ENCODE results near the gene ADAMTS2. TPM values are rescaled to one million over a fixed set of nuclear protein-coding genes. Genes with fewer than 3 reads are reported as not detected.

ADAMTS2 gene
- total and polyA plus RNA-seq, 2 of the 8 experiments (the other 6 are each of a cell fraction or from before 2014, with no cell fraction given): 6.6 to 7.3 TPM

- no peak overlapping the region for H2AK5ac ChIP-seq (ENCODE audit: low read depth, low read length)
Measured at GRCh38 chr5:179210478-179210877, 134.8 kb downstream of the ADAMTS2 start.

More at GRCh38 chr5:179210478-179210877, 134.8 kb downstream of the ADAMTS2 start:
- H3K79me1 ChIP-seq (ENCODE audit: low read depth, low read length): no peaks in the 10 kb centered on the region
- peaks cover 0 to 2% (median 0%) of the 10 kb centered on the region in 4 experiments; a peak in 1 of 7 replicates for H3K4me1 ChIP-seq (replicated peaks in 1 of 4; ENCODE audit: control insufficient read depth in 3 of 4, insufficient read depth in 4 of 4, low read length in 3 of 4)
- no peaks in the 10 kb centered on the region for H3K27me3 ChIP-seq (replicated peaks in 1 of 4; ENCODE audit: control insufficient read depth in 3 of 4, extremely low read depth in 1 of 4, insufficient read depth in 3 of 4, low read length in 3 of 4)
- ChIA-PET POLR2A (ENCODE audit: partially characterized antibody) (no interaction called here), CTCF (ENCODE audit: partially characterized antibody) (interaction anchor here (0.8 to 1.3 kb wide), 3 partner anchors 9 to 51 kb away, joined by 3 read pairs; no protein-coding TSS in a partner anchor)
- no peak overlapping the region; the same call in 1 of the 2 replicates for H4K8ac ChIP-seq (ENCODE audit: extremely low read depth, insufficient read depth, low read length)
- H3K9me3 ChIP-seq (ENCODE audit: insufficient read depth in 2 of 2, low read depth in 1 of 2, low read length in 1 of 2): no peaks in the 10 kb centered on the region
- no peaks in the 10 kb centered on the region for H3K36me3 ChIP-seq (ENCODE audit: control insufficient read depth in 2 of 4, insufficient read depth in 4 of 4, low read length in 3 of 4)
- no peak overlapping the region for H4K91ac ChIP-seq (replicated peaks; ENCODE audit: insufficient read length, low read length)
- no peak overlapping the region for H3K18ac ChIP-seq (ENCODE audit: extremely low read depth, low read length)
- no peak overlapping the region for H2BK15ac ChIP-seq (ENCODE audit: low read length)
- no peak overlapping the region for H3K4ac ChIP-seq (replicated peaks; ENCODE audit: insufficient read length, low read depth, low read length)
- H3K9ac ChIP-seq (replicated peaks in 1 of 4; ENCODE audit: extremely low read depth in 1 of 4, low read depth in 3 of 4, low read length in 3 of 4): no peak overlapping the region
- H3K27ac ChIP-seq (ENCODE audit: low read depth, low read length): no peak overlapping the region
- DNase-seq (ENCODE audit: low read depth in 1 of 2, low spot score in 2 of 2) (no peak), FAIRE-seq (no peak)
- H3K4me2 ChIP-seq (ENCODE audit: insufficient read depth in 1 of 2, low read depth in 2 of 2, low read length in 2 of 2): no peak overlapping the region
- H4K20me1 ChIP-seq (replicated peaks in 1 of 2; ENCODE audit: control insufficient read depth in 1 of 2, insufficient read depth in 2 of 2, low read length in 2 of 2): peaks cover 0 to 3% of the 10 kb centered on the region in 2 experiments
- H2BK5ac ChIP-seq (ENCODE audit: low read depth, low read length): no peak overlapping the region
- WGBS, 2 experiments (ENCODE audit: extremely low coverage in 1 of 2, insufficient coverage in 1 of 2, insufficient read length in 1 of 2, insufficient replicate concordance in 2 of 2, low coverage in 1 of 2, low lambda C conversion rate in 2 of 2, missing lambda C conversion rate in 1 of 2): 92% methylated on average over 6 of the region's 6 CpGs; no CpG with 5 or more reads in 1 of the 2 experiments
- H3K56ac ChIP-seq (replicated peaks; ENCODE audit: insufficient read length, low read depth, low read length): no peak overlapping the region
- no peak overlapping the region for H2AFZ ChIP-seq (ENCODE audit: low read length)
- no peak overlapping the region for H2BK120ac ChIP-seq (replicated peaks; ENCODE audit: low read depth, low read length)
- H2BK20ac ChIP-seq (ENCODE audit: low read length): no peak overlapping the region
- no peaks in the 10 kb centered on the region for H3K23me2 ChIP-seq (ENCODE audit: low read depth, low read length)
- H3K23ac ChIP-seq (ENCODE audit: insufficient read length): no peak overlapping the region
- H2BK12ac ChIP-seq (ENCODE audit: low read depth, low read length): no peak overlapping the region
- no peak overlapping the region for H4K5ac ChIP-seq (ENCODE audit: insufficient read length, low read depth, low read length)
- no peaks in the 10 kb centered on the region for H3K79me2 ChIP-seq (ENCODE audit: control insufficient read depth in 1 of 2, insufficient read depth in 2 of 2, low read length in 2 of 2)
- H3K14ac ChIP-seq (ENCODE audit: insufficient read length): no peak overlapping the region
- TF ChIP-seq TCF12 (IDR thresholded peaks at IDR 0.05; ENCODE audit: low read depth, low read length) (no peak), CHD1 (IDR thresholded peaks at IDR 0.05; ENCODE audit: low read depth, low read length) (no peak), RAD21 (IDR thresholded peaks at IDR 0.05 in 1 of 2, conservative IDR thresholded peaks at IDR 0.05 in 1 of 2; ENCODE audit: low read depth in 2 of 2, low read length in 2 of 2) (no peak), HDAC2 (IDR thresholded peaks at IDR 0.05; ENCODE audit: borderline replicate concordance in 1 of 2, low read depth in 2 of 2, low read length in 2 of 2) (no peak), SP1 (IDR thresholded peaks at IDR 0.05; ENCODE audit: low read depth, low read length) (no peak), CREB1 (IDR thresholded peaks at IDR 0.05) (no peak)
- TF ChIP-seq, protein P1, sequence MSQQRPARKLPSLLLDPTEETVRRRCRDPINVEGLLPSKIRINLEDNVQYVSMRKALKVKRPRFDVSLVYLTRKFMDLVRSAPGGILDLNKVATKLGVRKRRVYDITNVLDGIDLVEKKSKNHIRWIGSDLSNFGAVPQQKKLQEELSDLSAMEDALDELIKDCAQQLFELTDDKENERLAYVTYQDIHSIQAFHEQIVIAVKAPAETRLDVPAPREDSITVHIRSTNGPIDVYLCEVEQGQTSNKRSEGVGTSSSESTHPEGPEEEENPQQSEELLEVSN (IDR thresholded peaks at IDR 0.05): no peak
- no peak overlapping the region for H3K4me3 ChIP-seq (ENCODE audit: extremely low read depth in 1 of 4, insufficient read depth in 2 of 4, low read depth in 3 of 4, low read length in 4 of 4)
